ENCODE results near the gene COL2A1. TPM values are rescaled to one million over a fixed set of nuclear protein-coding genes. Genes with fewer than 3 reads are reported as not detected.

The COL2A1 gene
- total RNA-seq, 1 experiment from 2014 or later: 0.50 TPM

- BruUV-seq (replicated peaks): no TSS peak
- DNase-seq: no peak
- Mint-ChIP-seq H3K27me3 (ENCODE audit: unreplicated experiment) (peaks cover 78% of the 10 kb centered on the region), H3K9me3 (ENCODE audit: low read depth, unreplicated experiment) (no peaks in the 10 kb centered on the region), H3K4me1 (ENCODE audit: low read depth, unreplicated experiment) (peaks cover 5% of the 10 kb centered on the region), H3K4me3 (ENCODE audit: low read depth, unreplicated experiment) (no peak overlapping the region), H3K27ac (ENCODE audit: unreplicated experiment) (no peak overlapping the region), H3K36me3 (ENCODE audit: insufficient read depth, unreplicated experiment) (no peaks in the 10 kb centered on the region)
- intact Hi-C loops (cut with micrococcal nuclease; ENCODE audit: unreplicated experiment): no loop called here
- CTCF ChIA-PET: no interaction called here
- no peak for TF ChIP-seq CTCF (IDR thresholded peaks at IDR 0.05; ENCODE audit: unreplicated experiment)
These were observed 21.0 kb upstream of the COL2A1 start for GRCh38 chr12:48025281-48025680.

GRCh38 chr12:48024735-48025134 lies 20.5 kb upstream of the COL2A1 start:
- CTCF ChIA-PET: no interaction called here
- H3K27me3 Mint-ChIP-seq (ENCODE audit: unreplicated experiment): peaks cover 77% of the 10 kb centered on the region

GRCh38 chr12:48023386-48023785 lies 19.1 kb upstream of the COL2A1 start:
- H3K36me3 Mint-ChIP-seq (ENCODE audit: insufficient read depth, unreplicated experiment): no peaks in the 10 kb centered on the region
- H3K4me1 Mint-ChIP-seq (ENCODE audit: low read depth, unreplicated experiment): peaks cover 5% of the 10 kb centered on the region
- H3K9me3 Mint-ChIP-seq (ENCODE audit: low read depth, unreplicated experiment): no peaks in the 10 kb centered on the region
- H3K4me3 Mint-ChIP-seq (ENCODE audit: low read depth, unreplicated experiment): no peak overlapping the region
- no peak for TF ChIP-seq CTCF (IDR thresholded peaks at IDR 0.05; ENCODE audit: unreplicated experiment)
- H3K27ac Mint-ChIP-seq (ENCODE audit: unreplicated experiment): no peak overlapping the region
- BruUV-seq (replicated peaks): no TSS peak
- DNase-seq: no peak
- intact Hi-C loops (cut with micrococcal nuclease; ENCODE audit: unreplicated experiment): no loop called here
- CTCF ChIA-PET: no interaction called here
- peaks cover 77% of the 10 kb centered on the region for H3K27me3 Mint-ChIP-seq (ENCODE audit: unreplicated experiment)

More at GRCh38 chr12:48024735-48025134, 20.5 kb upstream of the COL2A1 start:
- Mint-ChIP-seq H3K4me3 (ENCODE audit: low read depth, unreplicated experiment) (no peak overlapping the region), H3K4me1 (ENCODE audit: low read depth, unreplicated experiment) (peaks cover 5% of the 10 kb centered on the region), H3K9me3 (ENCODE audit: low read depth, unreplicated experiment) (no peaks in the 10 kb centered on the region), H3K36me3 (ENCODE audit: insufficient read depth, unreplicated experiment) (no peaks in the 10 kb centered on the region), H3K27ac (ENCODE audit: unreplicated experiment) (no peak overlapping the region)
- no TSS peak for BruUV-seq (replicated peaks)
- intact Hi-C loops (cut with micrococcal nuclease; ENCODE audit: unreplicated experiment): no loop called here
- TF ChIP-seq CTCF (IDR thresholded peaks at IDR 0.05; ENCODE audit: unreplicated experiment): no peak
- no peak for DNase-seq

GRCh38 chr12:48022676-48023385 lies 18.6 kb upstream of the COL2A1 start:
- no TSS peak for BruUV-seq (replicated peaks)
- intact Hi-C loops (cut with micrococcal nuclease; ENCODE audit: unreplicated experiment): no loop called here
- H3K4me1 Mint-ChIP-seq (ENCODE audit: low read depth, unreplicated experiment): peaks cover 5% of the 10 kb centered on the region
- no peak for TF ChIP-seq CTCF (IDR thresholded peaks at IDR 0.05; ENCODE audit: unreplicated experiment)
- DNase-seq: no peak
- no peak overlapping the region for H3K4me3 Mint-ChIP-seq (ENCODE audit: low read depth, unreplicated experiment)
- peaks cover 82% of the 10 kb centered on the region for H3K27me3 Mint-ChIP-seq (ENCODE audit: unreplicated experiment)
- H3K9me3 Mint-ChIP-seq (ENCODE audit: low read depth, unreplicated experiment): no peaks in the 10 kb centered on the region
- CTCF ChIA-PET: no interaction called here
- H3K36me3 Mint-ChIP-seq (ENCODE audit: insufficient read depth, unreplicated experiment): no peaks in the 10 kb centered on the region
- H3K27ac Mint-ChIP-seq (ENCODE audit: unreplicated experiment): no peak overlapping the region

All from Calu3 (cell line).